Trophoblast cell (in vitro differentiated cells and primary cell): ENCODE measurements around the gene EFNA2.

Source experiments
- DNase-seq, 2 donors: peaks; one replicate each; pipeline ENCODE4 v3.0.0-alpha.2; 2016
- H2AFZ ChIP-seq: 2 replicates; pipeline ENCODE4 v1.6.1; 2013; ENCODE audit warnings: low read length, moderate library complexity, mild to moderate bottlenecking; ENCODE audit not compliant: insufficient read depth, poor library complexity
- H2AK5ac ChIP-seq: 2 replicates; pipeline ENCODE4 v1.6.1; 2013; ENCODE audit warnings: mild to moderate bottlenecking, low read length
- H2BK120ac ChIP-seq: 2 replicates; pipeline ENCODE4 v1.6.1; 2013; ENCODE audit warnings: low read length, mild to moderate bottlenecking, moderate library complexity; ENCODE audit not compliant: insufficient read depth, poor library complexity
- H2BK12ac ChIP-seq: 2 replicates; pipeline ENCODE4 v1.6.1; 2013; ENCODE audit warnings: mild to moderate bottlenecking, low read length, moderate library complexity
- H2BK5ac ChIP-seq: 2 replicates; pipeline ENCODE4 v1.6.1; 2013; ENCODE audit warnings: low read length, low read depth, moderate library complexity, mild to moderate bottlenecking; ENCODE audit not compliant: poor library complexity
- H3K14ac ChIP-seq: 2 replicates; pipeline ENCODE4 v1.6.1; 2013; ENCODE audit warnings: mild to moderate bottlenecking, low read length
- H3K18ac ChIP-seq: 2 replicates; pipeline ENCODE4 v1.6.1; 2013; ENCODE audit warnings: mild to moderate bottlenecking, low read length
- H3K23ac ChIP-seq: 2 replicates; pipeline ENCODE4 v1.6.1; 2013; ENCODE audit warnings: low read length
- H3K27ac ChIP-seq: 2 replicates; pipeline ENCODE4 v1.5.1; 2013; ENCODE audit warnings: low read depth, mild to moderate bottlenecking, inconsistent platforms, low read length, moderate library complexity
- H3K27me3 ChIP-seq: 2 replicates; pipeline ENCODE4 v1.6.1; 2013; ENCODE audit warnings: inconsistent platforms, mild to moderate bottlenecking, low read length, moderate library complexity; ENCODE audit not compliant: insufficient read depth
- H3K36me3 ChIP-seq, 2 experiments: 1 replicate in 1 of 2; 2 replicates in 1 of 2; pipeline ENCODE4 v1.6.1; 2013; ENCODE audit warnings: low read length in 2 of 2, mild to moderate bottlenecking in 2 of 2, moderate library complexity in 1 of 2; ENCODE audit not compliant: insufficient read depth in 2 of 2, control insufficient read depth in 1 of 2
- H3K4ac ChIP-seq: 2 replicates; pipeline ENCODE4 v1.6.1; 2013; ENCODE audit warnings: low read depth, mild to moderate bottlenecking, low read length, moderate library complexity
- H3K4me1 ChIP-seq, 2 experiments: 1 replicate in 1 of 2; 2 replicates in 1 of 2; pipeline ENCODE4 v1.6.1; 2013; ENCODE audit warnings: low read length in 2 of 2, mild to moderate bottlenecking in 2 of 2, moderate library complexity in 1 of 2; ENCODE audit not compliant: insufficient read depth in 2 of 2, control insufficient read depth in 1 of 2
- H3K4me2 ChIP-seq: 2 replicates; pipeline ENCODE4 v1.6.1; 2013; ENCODE audit warnings: inconsistent platforms, mild to moderate bottlenecking, low read length, moderate library complexity
- H3K4me3 ChIP-seq: 2 replicates; pipeline ENCODE4 v1.5.1; 2013; ENCODE audit warnings: mild to moderate bottlenecking, low read depth, low read length, inconsistent platforms
- H3K79me1 ChIP-seq: one replicate; pipeline ENCODE4 v1.6.1; 2013; ENCODE audit warnings: low read length
- H3K79me2 ChIP-seq: 2 replicates; pipeline ENCODE4 v1.6.1; 2013; ENCODE audit warnings: low read length, mild to moderate bottlenecking; ENCODE audit not compliant: control insufficient read depth, insufficient read depth, poor library complexity
- H3K9ac ChIP-seq: 2 replicates; pipeline ENCODE4 v1.6.1; 2013; ENCODE audit warnings: mild to moderate bottlenecking, low read length
- H3K9me3 ChIP-seq: 2 replicates; pipeline ENCODE4 v1.6.1; 2013; ENCODE audit warnings: low read depth, mild to moderate bottlenecking, control low read depth, inconsistent platforms, low read length; ENCODE audit not compliant: insufficient read depth
- H4K12ac ChIP-seq: 2 replicates; pipeline ENCODE4 v1.6.1; 2013; ENCODE audit warnings: low read depth, mild to moderate bottlenecking, low read length, moderate library complexity
- H4K8ac ChIP-seq: 2 replicates; pipeline ENCODE4 v1.6.1; 2013; ENCODE audit warnings: low read depth, mild to moderate bottlenecking, low read length, moderate library complexity
- H4K91ac ChIP-seq: one replicate; pipeline ENCODE4 v1.6.1; 2013; ENCODE audit warnings: low read depth, mild to moderate bottlenecking, low read length, moderate library complexity
- WGBS: extraction: QIAGEN DNeasy Blood & Tissue Kit; methylation state at CpG from one replicate; pipeline ENCODE4 v1.1.7; 2013; ENCODE audit warnings: missing lambda C conversion rate; ENCODE audit not compliant: insufficient read length, insufficient coverage; ENCODE audit errors: extremely low coverage; 5-methylcytosine and 5-hydroxymethylcytosine counted together

EFNA2 gene

DNA sequence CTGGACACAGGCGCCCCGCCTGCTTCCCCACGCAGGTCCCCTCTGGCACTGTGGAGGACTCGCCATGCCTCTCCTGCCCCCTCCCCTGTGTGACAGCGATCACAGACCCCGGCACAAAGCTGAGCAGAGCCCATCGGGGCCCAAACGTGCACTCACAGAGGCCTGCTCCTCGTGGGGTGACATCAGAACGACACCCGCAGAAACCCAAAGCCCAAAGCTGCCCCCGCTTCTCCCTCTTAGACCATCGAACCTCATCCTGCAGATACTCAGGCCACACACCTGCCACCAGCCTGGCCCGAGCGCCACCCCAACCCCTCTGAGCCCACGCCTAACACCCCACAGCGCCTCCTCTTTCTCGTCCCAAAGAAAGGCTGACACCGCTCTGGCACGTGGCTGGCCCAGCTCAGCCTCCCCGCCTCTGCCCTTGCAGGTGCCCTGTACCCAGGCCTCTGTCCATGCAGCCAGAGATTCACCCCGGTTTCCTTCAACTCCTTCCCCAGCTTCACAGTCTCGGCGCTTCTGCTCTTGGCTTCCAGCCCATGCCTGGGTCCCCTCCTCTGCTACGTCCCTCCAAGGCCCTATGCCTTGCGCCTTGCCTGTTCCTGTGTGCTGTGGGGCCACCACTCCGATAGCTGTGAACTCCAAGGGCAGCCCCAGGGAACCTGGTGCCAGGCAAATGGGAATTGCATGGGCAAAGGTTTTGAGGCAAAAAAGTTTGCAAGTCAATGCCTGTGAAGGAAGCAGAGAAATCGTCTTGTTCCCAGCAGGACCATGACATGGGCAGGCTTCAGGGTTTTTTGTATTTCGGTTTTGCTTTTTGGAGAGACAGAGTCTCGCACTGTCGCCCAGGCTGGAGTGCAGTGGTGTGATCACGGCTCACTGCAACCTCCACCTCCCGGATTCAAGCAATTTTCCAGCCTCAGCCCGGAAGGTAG, 47.0 kb upstream of the EFNA2 start:
- Histone ChIP-seq H3K27me3 (no peaks in the 10 kb centered on the region), H3K27ac (no peak overlapping the region), H3K36me3 (peaks cover 21 to 23% of the 10 kb centered on the region in 2 experiments)

DNA sequence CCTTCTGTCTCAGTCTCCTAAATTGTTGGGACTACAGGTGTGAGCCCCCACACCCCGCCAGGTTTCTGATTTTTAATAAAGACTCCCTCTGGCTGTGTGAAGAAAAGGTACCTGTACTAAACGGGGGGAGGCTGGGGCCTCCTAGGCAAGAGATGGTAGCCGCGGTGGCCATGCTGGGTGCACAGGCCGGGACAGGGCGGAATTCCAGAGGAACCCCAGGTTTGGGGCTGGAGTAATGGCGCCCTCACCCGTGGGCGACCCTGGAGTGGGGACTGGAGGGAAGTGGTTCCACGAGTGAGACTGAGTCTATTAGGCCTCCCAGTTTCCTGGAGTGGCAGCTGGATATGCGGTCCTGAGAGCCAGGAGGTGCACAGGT, 46.3 kb upstream of the EFNA2 start:
- Histone ChIP-seq H3K27ac (no peak overlapping the region), H3K4me3 (no peak overlapping the region), H2AK5ac (peak overlapping the region; percentile 79), H3K9me3 (peaks cover 3% of the 10 kb centered on the region), H3K9ac (no peak overlapping the region), H3K18ac (no peak overlapping the region), H3K79me2 (peaks cover 8% of the 10 kb centered on the region), H3K36me3 (peaks cover 17 to 19% of the 10 kb centered on the region in 2 experiments), H3K27me3 (no peaks in the 10 kb centered on the region), H2AFZ (peak overlapping the region; percentile 37), H4K91ac (no peak overlapping the region), H3K79me1 (peaks cover 13% of the 10 kb centered on the region), H3K4me2 (peak overlapping the region; percentile 83), H2BK5ac (no peak overlapping the region), H3K23ac (no peak overlapping the region), H4K12ac (no peak overlapping the region), H3K4ac (no peak overlapping the region), H2BK12ac (peak overlapping the region; percentile 47), H3K14ac (no peak overlapping the region), H4K8ac (no peak overlapping the region), H2BK120ac (no peak overlapping the region), H3K4me1 (peaks cover 11 to 22% of the 10 kb centered on the region in 2 experiments)
- WGBS: no CpG with 5 or more reads among the region's 11 CpGs
- DNase-seq: no peak

More for the DNA sequence above, 47.0 kb upstream of the EFNA2 start:
- H3K79me1 ChIP-seq: peaks cover 13% of the 10 kb centered on the region
- peak overlapping the region; percentile 27 for H2BK12ac ChIP-seq
- H3K14ac ChIP-seq: peak overlapping the region; percentile 24
- H3K18ac ChIP-seq: peak overlapping the region; percentile 34
- H2AFZ ChIP-seq: peak overlapping the region; percentile 17
- WGBS: no CpG with 5 or more reads among the region's 34 CpGs
- H3K4ac ChIP-seq: no peak overlapping the region
- H3K23ac ChIP-seq: no peak overlapping the region
- H3K9me3 ChIP-seq: peaks cover 3% of the 10 kb centered on the region
- no peak overlapping the region for H3K9ac ChIP-seq
- H3K4me1 ChIP-seq: peaks cover 11 to 22% of the 10 kb centered on the region in 2 experiments
- no peak overlapping the region for H2BK120ac ChIP-seq
- peak overlapping the region; percentile 98 for H3K4me2 ChIP-seq
- H2AK5ac ChIP-seq: peak overlapping the region; percentile 7
- peak overlapping the region; percentile 30 for H4K8ac ChIP-seq
- peak overlapping the region; percentile 63 for H4K91ac ChIP-seq
- no peak for DNase-seq
- H4K12ac ChIP-seq: peak overlapping the region; percentile 20
- peak overlapping the region; percentile 83 for H3K4me3 ChIP-seq
- no peak overlapping the region for H2BK5ac ChIP-seq
- peaks cover 8% of the 10 kb centered on the region for H3K79me2 ChIP-seq

DNA sequence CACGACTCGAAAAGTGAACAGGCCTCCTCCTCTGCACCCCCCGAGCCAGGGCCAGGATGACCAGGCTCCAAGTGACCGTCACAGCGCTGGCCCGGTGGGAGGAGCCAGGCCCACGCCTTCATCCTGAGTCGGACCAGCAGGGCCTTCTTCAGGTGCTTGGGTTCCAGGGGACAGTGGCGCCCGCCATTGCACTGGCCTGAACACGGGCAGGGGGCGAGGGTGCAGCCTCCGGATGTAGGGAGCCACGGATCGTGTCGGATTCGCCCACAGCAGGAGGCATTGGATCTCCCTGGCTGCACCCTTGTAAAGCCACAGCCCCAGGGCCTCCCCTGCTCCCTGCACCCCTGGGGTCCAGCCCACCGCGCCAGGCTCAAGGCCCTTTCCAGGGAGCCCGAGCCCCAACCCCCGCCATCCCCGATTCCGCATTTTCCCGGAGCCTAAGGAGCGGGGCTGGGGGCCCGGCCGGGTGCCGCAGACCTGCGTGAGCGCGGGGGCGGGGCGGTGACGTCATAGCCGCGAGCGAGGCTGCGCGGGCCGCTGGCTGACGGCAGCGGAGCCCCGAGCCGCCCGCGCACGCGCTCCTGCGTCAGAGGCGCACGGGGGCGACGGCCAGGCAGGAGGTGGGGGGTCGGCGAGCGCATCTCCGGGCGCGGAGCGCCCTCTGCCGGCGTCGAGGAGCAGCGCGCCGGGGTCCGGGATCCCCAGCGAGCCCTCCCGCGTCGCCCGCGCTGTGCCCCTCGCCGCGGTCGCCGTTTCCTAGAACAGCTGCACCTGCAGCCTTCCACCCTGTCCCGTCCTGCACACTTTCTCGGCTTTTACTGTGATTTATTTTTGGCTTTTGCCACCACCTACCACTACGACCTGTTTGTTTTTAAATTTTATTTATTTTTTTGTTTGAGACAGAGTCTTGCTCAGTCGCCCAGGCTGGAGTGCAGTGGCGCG, 45.6 kb upstream of the EFNA2 start:
- peak overlapping the region; percentile 83 for H3K4me2 ChIP-seq
- peak overlapping the region; percentile 90 for H3K14ac ChIP-seq
- H4K12ac ChIP-seq: peak overlapping the region; percentile 78
- peak overlapping the region; percentile 10 for H2BK5ac ChIP-seq
- peak overlapping the region; percentile 53 for H3K4me3 ChIP-seq
- no peak overlapping the region for H3K23ac ChIP-seq
- H3K4me1 ChIP-seq: peaks cover 11 to 25% of the 10 kb centered on the region in 2 experiments
- peak overlapping the region; percentile 94 for H4K91ac ChIP-seq
- no peak overlapping the region for H3K27ac ChIP-seq
- H3K79me1 ChIP-seq: peaks cover 13% of the 10 kb centered on the region
- peaks cover 8% of the 10 kb centered on the region for H3K79me2 ChIP-seq
- H3K36me3 ChIP-seq: peaks cover 15% of the 10 kb centered on the region in 2 experiments
- no peaks in the 10 kb centered on the region for H3K27me3 ChIP-seq
- H2AK5ac ChIP-seq: peak overlapping the region; percentile 79
- H3K18ac ChIP-seq: peak overlapping the region; percentile 72
- H3K4ac ChIP-seq: peak overlapping the region; percentile 71
- H2BK120ac ChIP-seq: peak overlapping the region; percentile 32
- peak overlapping the region; percentile 86 for H2AFZ ChIP-seq
- H3K9me3 ChIP-seq: peaks cover 3% of the 10 kb centered on the region
- peak overlapping the region; percentile 47 for H2BK12ac ChIP-seq
- peak overlapping the region; percentile 95 for H4K8ac ChIP-seq
- no CpG with 5 or more reads among the region's 84 CpGs for WGBS
- H3K9ac ChIP-seq: peak overlapping the region; percentile 24
- peak; percentile 85 to 89 for DNase-seq

DNA sequence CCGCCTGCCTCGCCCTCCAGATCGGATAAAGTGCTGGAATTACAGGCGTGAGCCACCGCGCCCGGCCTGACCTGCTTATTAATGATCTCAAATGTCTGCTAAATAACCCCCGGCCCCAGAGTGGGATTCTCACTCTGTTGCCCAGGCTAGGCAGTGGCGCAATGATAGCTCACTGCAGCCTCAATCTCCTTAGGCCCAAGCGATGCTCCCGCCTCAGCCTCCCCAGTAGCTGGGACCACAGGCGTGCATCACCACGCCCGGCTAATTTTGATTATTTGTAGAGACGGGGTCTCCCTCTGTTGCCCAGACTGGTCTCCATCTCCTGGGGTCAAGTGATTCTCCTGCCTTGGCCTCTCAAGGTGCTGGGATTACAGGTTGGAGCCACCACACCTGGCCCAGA, 44.7 kb upstream of the EFNA2 start:
- no peak overlapping the region for H4K12ac ChIP-seq
- H2BK5ac ChIP-seq: no peak overlapping the region
- H3K4me2 ChIP-seq: peak overlapping the region; percentile 95
- peaks cover 3% of the 10 kb centered on the region for H3K9me3 ChIP-seq
- no peak overlapping the region for H4K91ac ChIP-seq
- H2BK12ac ChIP-seq: no peak overlapping the region
- peaks cover 13% of the 10 kb centered on the region for H3K79me1 ChIP-seq
- H3K27ac ChIP-seq: no peak overlapping the region
- DNase-seq: no peak
- no peak overlapping the region for H3K4ac ChIP-seq
- no peak overlapping the region for H3K14ac ChIP-seq
- H3K27me3 ChIP-seq: no peaks in the 10 kb centered on the region
- H3K18ac ChIP-seq: no peak overlapping the region
- H3K4me3 ChIP-seq: no peak overlapping the region
- H3K79me2 ChIP-seq: peaks cover 8% of the 10 kb centered on the region
- H3K9ac ChIP-seq: no peak overlapping the region
- H2BK120ac ChIP-seq: no peak overlapping the region
- peak overlapping the region; percentile 1 for H4K8ac ChIP-seq
- H2AFZ ChIP-seq: no peak overlapping the region
- peaks cover 11 to 25% of the 10 kb centered on the region in 2 experiments for H3K4me1 ChIP-seq
- no peak overlapping the region for H3K23ac ChIP-seq
- WGBS: no CpG with 5 or more reads among the region's 15 CpGs
- H3K36me3 ChIP-seq: peaks cover 10% of the 10 kb centered on the region in 2 experiments
- H2AK5ac ChIP-seq: no peak overlapping the region
